Measurements from ENCODE around the gene CAPN1. TPM values are rescaled to one million over a fixed set of nuclear protein-coding genes. Genes with fewer than 3 reads are reported as not detected.

The CAPN1 gene
- total RNA-seq, 1 donor from 2014 or later = 24.3 TPM

DNA sequence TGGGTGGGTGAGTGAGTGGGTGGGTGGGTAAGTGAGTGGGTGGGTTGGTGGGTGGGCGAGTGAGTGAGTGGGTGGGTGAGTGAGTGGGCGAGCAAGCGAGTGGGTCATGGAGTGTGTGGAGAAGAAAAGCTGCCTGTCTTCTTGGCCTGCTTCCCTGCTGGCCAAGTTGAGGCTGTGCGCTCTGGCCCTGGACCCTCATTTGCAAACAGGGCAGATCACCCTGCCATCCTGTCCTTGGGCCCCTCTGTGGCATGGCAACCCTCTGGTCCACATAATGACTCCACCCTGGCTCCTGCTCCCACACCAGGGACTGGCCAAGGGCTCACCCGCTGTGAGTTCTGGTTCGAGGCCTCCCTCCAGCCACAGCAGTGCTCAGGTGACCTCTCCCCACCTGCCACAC lies 35.1 kb downstream of the CAPN1 start:
- Mint-ChIP-seq H3K4me3 (no peak overlapping the region), H3K27me3 (ENCODE audit: insufficient read depth, low read depth) (peaks cover 9% of the 10 kb centered on the region), H3K4me1 (peaks cover 14% of the 10 kb centered on the region)

DNA sequence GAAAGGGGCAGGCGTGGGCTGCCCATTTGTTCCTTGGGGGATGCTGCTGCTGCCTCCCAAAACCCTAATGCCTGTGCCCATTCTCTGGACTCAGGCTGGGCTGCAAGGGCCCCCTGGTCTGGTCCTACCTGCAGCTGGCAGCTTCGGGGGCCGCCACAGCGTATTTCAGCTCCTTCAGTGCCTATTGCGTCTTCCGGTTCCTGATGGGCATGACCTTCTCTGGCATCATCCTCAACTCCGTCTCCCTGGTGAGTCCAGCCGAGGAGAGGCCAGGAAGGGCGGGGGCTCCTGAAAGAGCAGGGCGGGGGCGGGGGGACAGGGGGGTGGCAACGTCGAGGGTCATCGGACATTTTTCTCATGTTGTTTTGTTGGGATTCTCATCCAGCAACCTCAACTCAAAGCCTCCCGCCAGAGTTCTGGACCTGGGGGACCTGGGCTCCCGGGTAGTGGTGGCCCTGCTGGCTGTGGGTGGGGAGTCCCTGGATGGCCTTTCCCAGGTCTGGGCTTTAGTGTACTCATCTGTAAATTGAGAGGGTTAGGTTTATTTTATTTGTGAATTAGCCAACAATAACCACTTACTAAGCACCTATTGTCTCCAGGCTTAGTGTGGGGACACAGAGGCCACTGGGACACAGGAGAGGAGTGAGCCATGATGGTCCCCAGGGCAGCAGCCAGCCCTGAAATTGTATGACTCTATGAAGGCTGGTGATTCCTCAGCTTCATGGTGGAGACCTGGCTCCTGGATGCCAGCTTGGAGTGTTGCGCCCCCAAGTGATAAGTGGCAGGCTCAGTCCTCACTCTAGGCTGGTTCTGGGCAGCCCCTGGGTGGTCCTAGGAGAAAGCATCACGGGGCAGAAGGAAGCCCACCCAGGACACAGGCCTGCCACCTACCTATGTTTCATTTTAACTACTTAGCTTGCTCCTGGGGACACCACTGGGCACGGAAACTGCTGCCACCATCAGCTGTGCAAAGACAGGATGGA lies 36.0 kb downstream of the CAPN1 start:
- Mint-ChIP-seq H3K36me3 (no peaks in the 10 kb centered on the region), H3K4me3 (no peak overlapping the region), H3K9me3 (no peaks in the 10 kb centered on the region), H3K27me3 (ENCODE audit: insufficient read depth, low read depth) (peaks cover 9% of the 10 kb centered on the region), H3K4me1 (peaks cover 12% of the 10 kb centered on the region), H3K27ac (peak overlapping the region; percentile 21)
- Histone ChIP-seq H3K27ac (no peak overlapping the region), H2AFZ (replicated peaks) (no peak overlapping the region), H3K4me2 (no peak overlapping the region), H3K79me2 (ENCODE audit: low read depth) (no peaks in the 10 kb centered on the region), H3F3A (ENCODE audit: low read depth) (peaks cover 3% of the 10 kb centered on the region), H3K27me3 (no peaks in the 10 kb centered on the region), H3K9me3 (ENCODE audit: low read depth) (no peaks in the 10 kb centered on the region), H3K9ac (no peak overlapping the region), H3K36me3 (no peaks in the 10 kb centered on the region), H3K4me3 (no peak overlapping the region), H4K20me1 (ENCODE audit: low read depth) (no peaks in the 10 kb centered on the region), H3K4me1 (peaks cover 12% of the 10 kb centered on the region)
- no peak for DNase-seq (ENCODE audit: low spot score)
- no peak for TF ChIP-seq EZH2phosphoT487 (IDR thresholded peaks at IDR 0.05)
- no peak for TF ChIP-seq EZH2 (IDR thresholded peaks at IDR 0.05)
- TF ChIP-seq, protein P1, sequence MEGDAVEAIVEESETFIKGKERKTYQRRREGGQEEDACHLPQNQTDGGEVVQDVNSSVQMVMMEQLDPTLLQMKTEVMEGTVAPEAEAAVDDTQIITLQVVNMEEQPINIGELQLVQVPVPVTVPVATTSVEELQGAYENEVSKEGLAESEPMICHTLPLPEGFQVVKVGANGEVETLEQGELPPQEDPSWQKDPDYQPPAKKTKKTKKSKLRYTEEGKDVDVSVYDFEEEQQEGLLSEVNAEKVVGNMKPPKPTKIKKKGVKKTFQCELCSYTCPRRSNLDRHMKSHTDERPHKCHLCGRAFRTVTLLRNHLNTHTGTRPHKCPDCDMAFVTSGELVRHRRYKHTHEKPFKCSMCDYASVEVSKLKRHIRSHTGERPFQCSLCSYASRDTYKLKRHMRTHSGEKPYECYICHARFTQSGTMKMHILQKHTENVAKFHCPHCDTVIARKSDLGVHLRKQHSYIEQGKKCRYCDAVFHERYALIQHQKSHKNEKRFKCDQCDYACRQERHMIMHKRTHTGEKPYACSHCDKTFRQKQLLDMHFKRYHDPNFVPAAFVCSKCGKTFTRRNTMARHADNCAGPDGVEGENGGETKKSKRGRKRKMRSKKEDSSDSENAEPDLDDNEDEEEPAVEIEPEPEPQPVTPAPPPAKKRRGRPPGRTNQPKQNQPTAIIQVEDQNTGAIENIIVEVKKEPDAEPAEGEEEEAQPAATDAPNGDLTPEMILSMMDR (IDR thresholded peaks at IDR 0.05) = peak; percentile 10

More for the DNA sequence above, 35.1 kb downstream of the CAPN1 start:
- TF ChIP-seq, protein P1 (IDR thresholded peaks at IDR 0.05) = no peak
- TF ChIP-seq EZH2 (IDR thresholded peaks at IDR 0.05) (no peak), EZH2phosphoT487 (IDR thresholded peaks at IDR 0.05) (no peak)
- no peaks in the 10 kb centered on the region for H3K9me3 ChIP-seq (ENCODE audit: low read depth)
- no peak overlapping the region for H3K9ac ChIP-seq
- no peak overlapping the region for H3K4me3 ChIP-seq
- no peaks in the 10 kb centered on the region for H3K27me3 ChIP-seq
- H3K79me2 ChIP-seq (ENCODE audit: low read depth) = no peaks in the 10 kb centered on the region
- H3K27ac ChIP-seq = no peak overlapping the region
- DNase-seq (ENCODE audit: low spot score) = no peak
- no peak overlapping the region for H2AFZ ChIP-seq (replicated peaks)
- no peaks in the 10 kb centered on the region for H3K36me3 ChIP-seq
- Mint-ChIP-seq H3K36me3 (no peaks in the 10 kb centered on the region), H3K9me3 (no peaks in the 10 kb centered on the region), H3K27ac (no peak overlapping the region)
- H3K4me2 ChIP-seq = no peak overlapping the region
- peaks cover 3% of the 10 kb centered on the region for H3F3A ChIP-seq (ENCODE audit: low read depth)
- H3K4me1 ChIP-seq = peaks cover 20% of the 10 kb centered on the region
- no peaks in the 10 kb centered on the region for H4K20me1 ChIP-seq (ENCODE audit: low read depth)

DNA sequence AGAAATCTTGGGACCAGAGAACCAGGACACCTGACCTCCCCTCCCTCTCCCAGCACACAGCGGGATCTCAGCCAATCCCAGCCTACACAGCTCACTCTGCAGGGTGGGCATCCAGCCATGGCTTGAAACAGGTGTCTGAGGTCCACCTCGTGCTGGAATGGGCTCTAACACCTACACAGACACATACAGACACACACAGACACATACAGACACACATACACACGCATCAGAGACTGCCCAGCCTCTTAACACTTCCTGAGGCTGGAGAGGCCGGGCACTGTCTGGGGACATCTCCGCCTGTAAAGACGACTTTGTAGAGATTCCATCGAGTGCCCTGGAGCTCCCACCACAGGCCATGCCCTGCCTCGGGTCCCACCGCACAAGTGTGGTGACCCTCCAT lies 36.7 kb downstream of the CAPN1 start:
- no peaks in the 10 kb centered on the region for H3K79me2 ChIP-seq (ENCODE audit: low read depth)
- H3K9me3 Mint-ChIP-seq = no peaks in the 10 kb centered on the region
- H3K27ac Mint-ChIP-seq = no peak overlapping the region
- TF ChIP-seq, protein P1 (IDR thresholded peaks at IDR 0.05) = no peak
- no peak for TF ChIP-seq EZH2 (IDR thresholded peaks at IDR 0.05)
- no peak for TF ChIP-seq EZH2phosphoT487 (IDR thresholded peaks at IDR 0.05)
- no peaks in the 10 kb centered on the region for H4K20me1 ChIP-seq (ENCODE audit: low read depth)
- H3F3A ChIP-seq (ENCODE audit: low read depth) = peaks cover 3% of the 10 kb centered on the region
- H3K4me2 ChIP-seq = no peak overlapping the region
- peaks cover 6% of the 10 kb centered on the region for H3K27me3 Mint-ChIP-seq (ENCODE audit: insufficient read depth, low read depth)
- H3K36me3 ChIP-seq = no peaks in the 10 kb centered on the region
- no peak overlapping the region for H3K4me3 Mint-ChIP-seq
- DNase-seq (ENCODE audit: low spot score) = no peak
- no peak overlapping the region for H3K27ac ChIP-seq
- no peaks in the 10 kb centered on the region for H3K9me3 ChIP-seq (ENCODE audit: low read depth)
- no peak overlapping the region for H3K9ac ChIP-seq
- H2AFZ ChIP-seq (replicated peaks) = no peak overlapping the region
- peaks cover 5% of the 10 kb centered on the region for H3K4me1 Mint-ChIP-seq
- H3K36me3 Mint-ChIP-seq = no peaks in the 10 kb centered on the region
- H3K4me1 ChIP-seq = peaks cover 5% of the 10 kb centered on the region
- no peaks in the 10 kb centered on the region for H3K27me3 ChIP-seq
- H3K4me3 ChIP-seq = no peak overlapping the region
